Brain microvascular endothelial cell (primary cell): ENCODE results near the gene NR0B2.

Experiments
- DNase-seq: peaks from one replicate; pipeline ENCODE4 v3.0.0-alpha.2; 2020
- H3K27ac ChIP-seq: fragments of 250-450 bp; sonication (Bioruptor Pico); 2 replicates; pipeline ENCODE4 v1.5.1; 2020; ENCODE audit warnings: mild to moderate bottlenecking, moderate library complexity
- H3K27me3 ChIP-seq: fragments of 250-450 bp; sonication (Bioruptor Pico); replicated peaks from 2 replicates; pipeline ENCODE4 v1.5.1; 2020; ENCODE audit warnings: mild to moderate bottlenecking
- H3K36me3 ChIP-seq: fragments of 250-450 bp; sonication (Bioruptor Pico); replicated peaks from 2 replicates; pipeline ENCODE4 v1.5.1; 2020; ENCODE audit warnings: mild to moderate bottlenecking
- H3K4me3 ChIP-seq: 2 replicates; pipeline ENCODE4 v1.5.1; 2011; ENCODE audit warnings: low read depth, mild to moderate bottlenecking, control low read depth, low read length, moderate library complexity
- in situ Hi-C: cut with HindIII; loops from 2 replicates; pipeline ENCODE4 v1.10.0; 2017; ENCODE audit warnings: low sequenced_read_pairs, low pct_ligation_motif_present
- TF ChIP-seq, protein P1 (sequence below): IDR thresholded peaks from 2 replicates; pipeline ENCODE4 v1.5.1; 2011; ENCODE audit warnings: low read depth, mild to moderate bottlenecking, moderate library complexity, low read length, control low read depth, inconsistent platforms; ENCODE audit errors: missing control alignments

The NR0B2 gene

GRCh38 chr1:26864610-26865480 is 48.9 kb downstream of the NR0B2 start:
- in situ Hi-C loops = no loop called here
- Histone ChIP-seq H3K27ac (peak overlapping the region; percentile 79), H3K36me3 (no peaks in the 10 kb centered on the region), H3K4me3 (peak overlapping the region; percentile 67), H3K27me3 (no peaks in the 10 kb centered on the region)
- TF ChIP-seq, protein P1, sequence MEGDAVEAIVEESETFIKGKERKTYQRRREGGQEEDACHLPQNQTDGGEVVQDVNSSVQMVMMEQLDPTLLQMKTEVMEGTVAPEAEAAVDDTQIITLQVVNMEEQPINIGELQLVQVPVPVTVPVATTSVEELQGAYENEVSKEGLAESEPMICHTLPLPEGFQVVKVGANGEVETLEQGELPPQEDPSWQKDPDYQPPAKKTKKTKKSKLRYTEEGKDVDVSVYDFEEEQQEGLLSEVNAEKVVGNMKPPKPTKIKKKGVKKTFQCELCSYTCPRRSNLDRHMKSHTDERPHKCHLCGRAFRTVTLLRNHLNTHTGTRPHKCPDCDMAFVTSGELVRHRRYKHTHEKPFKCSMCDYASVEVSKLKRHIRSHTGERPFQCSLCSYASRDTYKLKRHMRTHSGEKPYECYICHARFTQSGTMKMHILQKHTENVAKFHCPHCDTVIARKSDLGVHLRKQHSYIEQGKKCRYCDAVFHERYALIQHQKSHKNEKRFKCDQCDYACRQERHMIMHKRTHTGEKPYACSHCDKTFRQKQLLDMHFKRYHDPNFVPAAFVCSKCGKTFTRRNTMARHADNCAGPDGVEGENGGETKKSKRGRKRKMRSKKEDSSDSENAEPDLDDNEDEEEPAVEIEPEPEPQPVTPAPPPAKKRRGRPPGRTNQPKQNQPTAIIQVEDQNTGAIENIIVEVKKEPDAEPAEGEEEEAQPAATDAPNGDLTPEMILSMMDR = peak; percentile 1
- DNase-seq = peak; percentile 96

- in situ Hi-C loops = no loop called here
- Histone ChIP-seq H3K36me3 (no peaks in the 10 kb centered on the region), H3K27me3 (no peaks in the 10 kb centered on the region), H3K27ac (no peak overlapping the region), H3K4me3 (no peak overlapping the region)
- DNase-seq = no peak
- TF ChIP-seq, protein P1 = no peak
These were observed 50.1 kb downstream of the NR0B2 start for GRCh38 chr1:26863685-26864077.

GRCh38 chr1:26862781-26863684 is 50.7 kb downstream of the NR0B2 start, which contains the start of gene SFN:
SFN (plus strand) TSS chr1:26863149; CDS start chr1:26863213, 64 bp downstream.
- in situ Hi-C loops = no loop called here
- H3K4me3 ChIP-seq = no peak within 1 kb of the TSS
- DNase-seq = no peak

GRCh38 chr1:26861889-26862378 is 51.8 kb downstream of the NR0B2 start:
- Histone ChIP-seq H3K27me3 (no peaks in the 10 kb centered on the region), H3K4me3 (no peak overlapping the region), H3K27ac (no peak overlapping the region), H3K36me3 (no peaks in the 10 kb centered on the region)
- TF ChIP-seq, protein P1 = no peak
- no peak for DNase-seq
- in situ Hi-C loops = no loop called here

More at GRCh38 chr1:26862781-26863684, 50.7 kb downstream of the NR0B2 start, which contains the start of gene SFN:
- H3K27me3 ChIP-seq = no peaks in the 10 kb centered on the region
- H3K36me3 ChIP-seq = no peaks in the 10 kb centered on the region
- TF ChIP-seq, protein P1 = peak; percentile 41
- H3K27ac ChIP-seq = no peak within 1 kb of the TSS
